ENCODE results near the gene ERC1.

GRCh38 chr12:1523558-1524050 is 532.6 kb downstream of the ERC1 start:
- TF ChIP-seq CTCF (conservative IDR thresholded peaks at IDR 0.05; ENCODE audit: low read depth, low read length) (no peak), EZH2 (IDR thresholded peaks at IDR 0.05; ENCODE audit: low read length, unreplicated experiment) (no peak), EZH2phosphoT487 (IDR thresholded peaks at IDR 0.05; ENCODE audit: borderline replicate concordance, low read length) (no peak)
